GM19324 (cell line): Measurements from ENCODE around the gene NUDT9.

Experiments
- ATAC-seq: cut with Tn5 transposase; IDR thresholded peaks from one replicate; pipeline ENCODE4 v1.9.1; 2021; ENCODE audit warnings: mild to moderate bottlenecking, moderate library complexity; ENCODE audit not compliant: unreplicated experiment, low FRiP score

NUDT9 gene

GRCh38 chr4:87502580-87503238 is 80.3 kb downstream of the NUDT9 start:
- ATAC-seq = no peak

- ATAC-seq = no peak
These were observed 83.5 kb downstream of the NUDT9 start for GRCh38 chr4:87505862-87506261.

GRCh38 chr4:87506974-87507701 is 84.8 kb downstream of the NUDT9 start:
- no peak for ATAC-seq
